GM11168 (cell line): ENCODE measurements around the gene CALML5.

Experiments used
- in situ Hi-C: fragments of 300-500 bp; cut with MboI; formaldehyde crosslinking; loops from one replicate; pipeline ENCODE4 v1.12.0; 2022; ENCODE audit warnings: low sequenced_read_pairs; ENCODE audit not compliant: unreplicated experiment

The CALML5 gene, protein sequence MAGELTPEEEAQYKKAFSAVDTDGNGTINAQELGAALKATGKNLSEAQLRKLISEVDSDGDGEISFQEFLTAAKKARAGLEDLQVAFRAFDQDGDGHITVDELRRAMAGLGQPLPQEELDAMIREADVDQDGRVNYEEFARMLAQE

DNA sequence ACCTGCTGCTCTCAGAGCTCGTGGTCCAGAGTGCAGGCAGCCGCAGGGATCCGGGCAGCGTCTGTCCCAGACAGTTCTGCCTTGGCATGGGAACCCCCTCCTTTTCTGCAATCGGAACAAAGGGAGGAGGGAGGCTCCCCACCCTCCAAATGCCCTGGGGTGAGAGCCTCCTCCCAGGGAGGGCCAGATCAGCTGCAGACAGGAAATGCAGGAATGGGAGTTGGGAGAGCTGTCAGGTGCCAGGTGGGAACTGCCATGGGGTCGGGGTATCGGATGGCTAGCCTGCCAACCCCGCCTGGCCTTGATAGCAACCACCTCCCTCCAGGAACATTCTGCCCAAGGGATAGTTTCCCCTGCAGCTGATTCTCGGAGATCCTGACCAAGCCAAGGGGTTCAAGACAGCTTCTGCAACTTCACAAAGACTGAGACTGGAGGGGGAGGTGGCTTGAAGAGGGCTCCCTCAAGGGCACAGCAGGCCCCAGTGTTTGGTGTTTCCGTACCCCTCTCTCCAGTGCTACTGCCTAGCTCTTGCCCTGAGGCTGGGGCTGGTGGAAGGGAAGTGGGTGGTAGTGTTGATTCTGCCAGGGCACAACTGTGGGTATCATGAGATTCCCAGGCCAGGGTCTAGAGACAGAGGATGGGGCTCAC is at the start of gene CALML5:
Gene CALML5 (minus strand): TSS at position 78 of the 648 bp plus-strand sequence. CDS start 132 bp downstream, outside the sequence.
- in situ Hi-C loops, result no loop called here

DNA sequence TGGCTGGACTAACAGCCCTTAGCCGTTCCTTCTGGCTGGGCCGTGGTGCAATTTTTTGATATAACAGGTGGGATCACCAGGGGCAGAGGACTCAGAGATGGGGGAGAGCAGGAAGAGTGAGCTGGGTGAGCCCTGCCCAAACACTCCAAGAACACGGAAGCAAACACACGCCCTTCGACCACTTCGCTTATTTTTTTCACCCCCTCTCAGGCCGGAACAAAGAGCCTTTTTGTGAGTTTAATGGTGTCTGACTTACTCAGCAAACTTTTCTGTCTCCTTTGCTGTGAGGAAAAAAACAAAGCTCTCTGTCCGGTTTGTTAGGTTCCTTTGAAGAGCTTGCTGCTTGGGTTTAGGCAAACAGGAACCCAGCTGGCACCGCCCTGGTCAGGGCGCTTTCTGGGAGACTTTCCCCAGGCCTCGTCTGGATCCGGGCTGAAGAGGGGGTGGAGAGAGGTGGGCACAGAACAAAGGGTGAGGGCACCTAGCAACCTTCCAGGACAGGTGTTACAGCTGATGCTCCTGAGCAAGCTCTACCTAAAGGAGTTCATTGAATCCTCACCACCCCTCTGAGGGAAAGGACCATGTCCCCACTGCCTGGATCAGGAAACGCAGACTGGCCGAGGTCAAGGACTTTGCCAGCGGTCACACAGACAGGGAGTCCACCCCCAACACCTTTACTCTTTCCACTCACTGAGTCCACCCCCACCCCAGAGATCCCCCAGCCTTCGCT is 48.7 kb upstream of the CALML5 start:
- in situ Hi-C loops, result no loop called here

DNA sequence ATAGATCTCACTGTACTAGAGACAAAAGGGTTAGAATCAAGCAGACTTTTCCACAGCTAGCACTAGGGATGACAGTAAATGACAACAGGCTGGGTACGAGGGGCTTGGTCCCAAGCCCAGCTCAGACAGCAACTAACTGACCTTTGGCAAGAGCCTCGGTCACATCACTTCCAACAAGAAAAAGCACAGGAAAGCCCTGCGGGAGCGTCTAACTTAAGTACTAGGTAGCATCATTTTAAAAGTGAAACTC is 48.2 kb upstream of the CALML5 start:
- in situ Hi-C loops, result no loop called here

DNA sequence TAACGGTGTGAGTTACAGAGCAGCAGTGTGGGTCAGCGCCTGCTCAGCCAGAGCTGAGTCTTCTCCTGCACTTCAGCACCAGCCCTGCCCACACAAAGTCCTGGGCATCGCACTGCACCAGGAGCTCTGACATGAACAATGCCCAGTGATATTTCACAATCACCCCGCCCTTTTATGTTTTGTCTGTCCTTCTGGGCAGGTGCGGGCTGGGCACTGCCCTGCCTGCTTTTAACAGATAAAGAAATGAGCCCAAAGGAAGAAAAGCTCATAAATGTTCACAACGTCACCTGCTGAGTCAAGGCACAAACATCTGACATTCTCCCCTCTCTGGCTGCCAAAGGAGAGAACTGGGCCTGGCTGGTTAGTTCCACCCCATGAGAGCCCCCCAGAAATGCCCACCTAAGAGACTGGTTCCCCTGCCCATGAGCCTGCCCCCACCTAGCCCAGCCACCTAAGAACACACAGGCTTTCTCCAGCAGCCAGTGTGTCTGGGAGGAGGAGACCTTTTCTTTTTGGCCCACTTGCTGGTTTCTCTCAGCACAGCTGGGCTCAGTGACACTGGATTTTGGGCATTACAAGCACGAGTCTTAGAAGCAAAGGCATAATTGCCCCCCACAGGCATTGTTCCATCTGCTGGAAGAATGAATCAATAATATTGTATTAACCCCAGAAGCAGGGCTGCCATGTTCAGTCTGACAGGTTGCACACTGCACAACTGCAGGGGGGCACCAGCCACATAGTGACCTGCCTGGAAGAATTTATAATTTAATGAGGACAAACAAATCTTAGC is 47.7 kb upstream of the CALML5 start:
- in situ Hi-C loops, result no loop called here

DNA sequence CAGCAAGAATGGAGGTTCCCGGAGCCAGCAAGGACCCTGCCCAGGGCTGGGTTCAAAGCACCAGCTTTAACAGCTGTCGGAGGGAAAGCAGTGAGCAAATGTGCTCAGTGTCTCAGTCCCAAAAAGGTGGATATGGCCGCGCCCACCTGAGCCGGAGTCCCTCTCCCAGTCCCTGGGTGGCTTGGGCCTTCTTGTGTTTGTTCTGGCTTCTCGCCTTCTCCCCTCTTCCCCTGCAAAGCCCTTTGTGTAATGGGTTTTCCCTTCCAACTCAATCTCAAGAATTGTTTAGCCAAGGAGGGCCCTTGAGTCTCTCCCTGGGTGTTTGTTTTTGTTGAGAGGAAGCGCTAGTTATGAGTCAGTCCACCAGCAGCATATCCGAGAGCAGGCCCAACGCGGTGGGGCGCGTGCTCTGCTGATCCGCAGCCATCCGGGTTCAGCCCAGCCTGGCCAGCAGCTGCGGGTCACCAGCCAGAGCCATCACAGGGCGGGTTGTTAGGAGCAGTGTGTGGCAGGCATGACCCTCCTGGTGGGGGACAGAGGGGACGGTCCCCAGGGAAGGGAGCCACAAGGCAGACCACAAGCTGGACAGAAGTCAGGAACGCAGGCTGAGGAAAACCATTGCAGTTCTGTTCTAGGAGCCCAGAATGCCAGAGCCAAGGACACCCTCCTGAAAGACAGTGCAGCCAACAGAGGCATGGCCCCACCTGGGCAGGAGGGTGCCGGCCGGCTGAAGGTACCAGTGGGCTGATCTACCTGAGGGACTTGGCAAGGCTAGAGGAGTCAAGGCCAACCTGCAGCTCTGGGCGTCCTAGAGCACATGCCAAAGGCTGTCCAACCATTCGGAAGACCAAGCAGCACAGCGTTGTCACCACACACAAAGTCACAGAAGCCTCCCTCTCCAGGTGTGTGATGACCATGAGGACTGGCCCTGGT is 46.7 kb upstream of the CALML5 start:
- in situ Hi-C loops, result no loop called here

DNA sequence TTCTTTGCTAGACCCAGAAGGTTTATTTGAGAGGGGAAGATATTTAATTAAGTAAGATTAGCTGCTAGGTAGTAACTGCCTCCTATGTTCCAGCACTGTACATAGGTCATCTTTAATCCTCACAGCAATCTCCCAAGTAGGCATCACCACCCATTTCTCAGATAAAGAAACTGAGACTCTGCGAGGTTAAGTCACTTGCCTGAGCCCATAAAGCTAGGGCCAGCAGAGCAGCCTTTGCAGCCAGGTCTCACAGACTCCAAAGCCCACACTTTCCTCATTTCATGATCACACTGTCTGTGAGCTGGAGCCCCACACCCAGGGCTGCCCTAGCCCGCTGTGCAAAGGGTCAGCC is 46.0 kb upstream of the CALML5 start:
- in situ Hi-C loops, result no loop called here

DNA sequence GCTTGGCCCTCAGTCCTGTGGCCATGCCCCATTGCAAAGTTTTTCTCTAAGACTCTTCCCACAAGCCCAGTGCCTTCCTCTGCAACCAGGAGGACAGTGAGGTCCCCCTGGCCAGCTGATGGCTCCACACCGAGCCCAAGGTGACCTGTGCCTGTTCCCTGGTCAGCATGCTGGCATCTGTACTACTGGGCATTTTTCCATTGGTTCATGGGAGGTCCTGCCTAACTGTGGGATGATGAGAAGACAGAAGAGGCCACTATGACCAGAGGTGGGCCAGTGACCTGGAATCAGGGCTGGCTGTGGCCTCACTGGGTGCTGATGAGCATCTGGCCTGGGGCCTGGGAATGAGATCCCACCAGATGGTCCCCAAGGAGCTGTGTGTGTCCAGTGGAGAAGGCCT is 45.6 kb upstream of the CALML5 start:
- in situ Hi-C loops, result no loop called here

DNA sequence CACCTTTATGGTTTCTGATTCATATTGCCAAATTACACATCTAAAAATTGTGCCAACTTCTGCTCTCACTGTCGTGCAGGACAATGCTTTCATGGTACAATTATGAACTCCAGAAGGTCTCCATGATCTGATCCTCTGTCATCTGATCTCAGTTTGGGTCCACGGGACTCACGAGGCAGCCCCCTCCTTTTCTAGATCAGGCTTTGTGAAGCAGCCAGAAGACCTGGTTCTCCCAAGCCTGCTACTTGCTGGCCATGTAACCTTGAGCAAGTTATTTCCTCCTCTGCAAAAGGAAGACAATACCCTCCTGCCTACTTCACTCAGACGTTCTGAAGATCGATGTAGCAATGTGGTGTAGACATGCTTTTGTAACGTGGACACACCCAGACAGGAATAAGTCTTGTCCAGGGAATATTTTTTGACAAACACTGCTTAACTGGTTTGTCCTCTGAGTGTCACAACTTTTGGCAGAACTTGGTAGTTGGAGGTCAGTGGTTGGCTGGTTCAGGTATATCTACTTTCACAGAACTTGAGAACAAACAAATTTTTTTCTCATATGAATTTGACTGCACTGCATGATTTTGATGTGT is 44.9 kb upstream of the CALML5 start:
- in situ Hi-C loops, result no loop called here

DNA sequence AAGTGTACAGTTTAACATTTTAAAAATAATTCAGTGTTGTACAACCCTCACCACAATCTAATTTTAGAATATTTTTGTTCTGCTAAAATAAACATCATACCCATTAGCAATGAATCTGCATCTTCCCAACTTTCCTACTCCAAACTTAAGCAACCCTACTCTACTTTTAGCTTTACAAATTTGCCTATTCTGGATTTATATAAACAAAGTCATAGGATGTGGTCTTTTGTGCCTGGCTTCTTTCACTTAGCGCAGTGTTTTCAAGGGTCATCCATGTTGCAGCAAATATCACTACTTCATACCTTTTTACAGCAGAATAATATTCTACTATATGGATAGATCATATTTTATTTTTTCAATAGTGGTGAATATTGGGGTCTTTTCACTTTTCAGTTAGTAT is 44.3 kb upstream of the CALML5 start:
- in situ Hi-C loops, result no loop called here

DNA sequence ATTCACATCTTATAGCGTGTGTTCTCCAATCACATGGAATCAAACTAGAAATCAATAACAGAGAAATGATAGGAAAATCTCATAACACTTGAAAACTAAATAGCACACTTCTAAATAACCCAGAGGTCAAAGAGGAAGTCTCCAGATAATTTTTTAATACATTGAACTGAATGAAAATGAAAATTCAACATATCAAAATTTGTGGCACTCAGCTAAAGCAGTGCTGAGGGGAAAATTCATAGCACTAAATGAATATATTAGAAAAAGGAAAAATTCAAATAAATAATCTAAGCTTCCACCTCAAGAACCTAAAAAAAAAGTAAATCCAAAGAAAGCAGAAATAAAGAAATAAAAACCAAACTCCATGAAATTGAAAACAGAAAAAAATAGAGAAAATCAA is 42.7 kb upstream of the CALML5 start:
- in situ Hi-C loops, result no loop called here

DNA sequence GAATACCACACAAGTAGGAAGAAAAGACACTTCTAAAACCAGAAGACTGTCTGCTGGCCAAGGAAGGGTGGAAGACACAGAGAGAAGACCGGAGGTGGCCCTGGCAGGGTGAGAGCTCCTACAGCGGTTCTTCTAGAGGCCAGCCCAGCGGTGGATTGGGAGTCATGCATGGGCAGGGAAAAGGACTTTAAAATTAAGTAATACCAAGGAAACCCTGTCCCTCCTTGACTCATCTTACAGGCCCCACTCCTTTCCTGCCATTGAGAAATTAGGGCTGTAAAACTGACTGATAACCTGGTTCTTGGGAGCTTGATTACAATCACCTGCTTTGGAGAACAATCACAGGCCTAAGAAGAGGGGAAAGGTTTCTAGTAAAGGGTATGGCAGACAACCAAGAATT is 41.5 kb upstream of the CALML5 start:
- in situ Hi-C loops, result no loop called here

DNA sequence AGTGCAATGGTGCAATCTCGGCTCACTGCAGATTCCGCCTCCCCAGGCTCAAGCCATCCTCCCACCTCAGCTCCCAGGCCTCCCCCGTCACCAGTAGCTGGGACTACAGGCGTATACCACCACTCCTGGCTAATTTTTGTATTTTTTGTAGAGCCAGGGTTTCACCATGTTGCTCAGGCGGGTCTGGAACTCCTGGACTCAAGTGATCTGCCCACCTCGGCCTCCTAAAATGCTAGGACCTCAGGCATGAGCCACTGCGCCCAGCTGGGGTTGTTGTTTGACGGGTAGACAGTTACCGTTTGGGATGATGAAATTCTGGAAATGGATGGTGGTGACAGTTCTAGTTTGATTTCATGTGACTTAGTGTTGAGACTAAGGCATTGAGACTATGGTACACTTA is 40.7 kb upstream of the CALML5 start:
- in situ Hi-C loops, result no loop called here

DNA sequence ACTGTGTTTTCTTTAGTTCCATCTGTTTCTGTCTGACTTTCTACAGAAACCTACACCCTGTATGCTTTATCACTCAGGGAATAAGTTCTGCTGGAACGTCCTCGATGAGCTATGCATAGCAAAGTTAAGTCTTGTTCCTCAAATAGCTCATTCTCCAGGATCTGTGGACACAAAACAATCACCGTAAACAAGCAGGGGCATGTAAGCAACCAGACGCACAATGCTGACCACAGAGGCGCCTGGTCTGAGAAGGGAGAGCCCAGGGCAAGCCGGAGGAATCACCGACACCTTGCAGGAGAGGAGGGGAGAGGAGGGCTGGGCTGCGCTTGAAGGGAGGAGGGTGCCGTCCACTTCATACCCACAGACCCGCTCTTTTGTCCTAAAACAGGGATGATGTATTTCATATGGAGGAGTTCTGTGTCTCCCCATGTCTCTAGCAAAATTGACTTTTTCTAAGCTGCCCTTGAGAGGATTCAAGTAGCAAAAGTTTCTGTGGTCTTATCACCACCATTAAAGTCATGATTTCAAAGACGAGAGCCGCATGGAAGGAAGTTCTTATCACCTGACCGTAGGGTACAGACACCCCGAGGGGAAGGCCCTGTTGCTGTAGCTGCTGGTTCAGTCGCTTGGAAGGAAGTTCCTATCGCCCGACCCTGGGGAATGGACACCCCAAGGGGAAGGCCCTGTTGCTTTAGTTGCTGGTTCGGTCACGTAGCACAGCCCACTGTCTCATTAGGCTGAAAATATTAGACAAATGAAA is 39.7 kb upstream of the CALML5 start:
- in situ Hi-C loops, result no loop called here

DNA sequence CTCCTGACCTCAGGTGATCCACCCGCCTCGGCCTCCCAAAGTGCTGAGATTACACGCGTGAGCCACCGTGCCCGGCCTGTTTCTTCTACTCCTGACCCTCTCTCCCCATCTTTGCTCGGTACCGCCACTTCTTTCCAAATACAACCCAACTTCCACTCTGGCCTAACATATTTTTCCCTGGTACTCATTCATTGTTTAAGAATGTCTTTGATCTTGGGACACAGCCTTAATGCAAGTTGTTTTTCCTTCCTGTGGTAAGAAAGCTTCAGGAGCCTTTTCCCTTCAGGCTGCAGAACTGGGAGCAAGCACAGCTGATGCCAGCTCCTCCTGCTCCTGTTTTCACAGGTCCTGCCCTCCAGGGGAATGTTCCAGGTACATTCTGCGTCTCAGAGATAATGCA is 39.1 kb upstream of the CALML5 start:
- in situ Hi-C loops, result no loop called here

DNA sequence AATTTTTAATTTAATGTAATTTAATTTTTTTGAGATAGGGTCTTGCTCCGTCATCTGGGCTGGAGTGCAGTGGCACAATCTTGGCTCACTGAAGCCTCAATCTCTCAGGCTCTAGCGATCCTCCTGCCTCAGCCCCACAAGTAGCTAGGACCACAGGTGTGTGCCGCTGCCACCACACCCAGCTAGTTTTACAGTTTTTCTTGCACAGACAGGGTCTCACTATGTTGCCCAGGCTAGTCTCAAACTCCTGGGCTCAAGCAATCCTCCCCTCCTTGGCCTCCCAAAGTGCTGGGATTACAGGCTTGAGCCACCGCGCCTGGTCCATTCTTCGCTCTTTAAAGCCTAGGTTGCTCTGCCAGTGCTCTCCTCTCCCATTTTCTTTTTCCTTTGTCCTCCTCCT is 38.3 kb upstream of the CALML5 start:
- in situ Hi-C loops, result no loop called here

DNA sequence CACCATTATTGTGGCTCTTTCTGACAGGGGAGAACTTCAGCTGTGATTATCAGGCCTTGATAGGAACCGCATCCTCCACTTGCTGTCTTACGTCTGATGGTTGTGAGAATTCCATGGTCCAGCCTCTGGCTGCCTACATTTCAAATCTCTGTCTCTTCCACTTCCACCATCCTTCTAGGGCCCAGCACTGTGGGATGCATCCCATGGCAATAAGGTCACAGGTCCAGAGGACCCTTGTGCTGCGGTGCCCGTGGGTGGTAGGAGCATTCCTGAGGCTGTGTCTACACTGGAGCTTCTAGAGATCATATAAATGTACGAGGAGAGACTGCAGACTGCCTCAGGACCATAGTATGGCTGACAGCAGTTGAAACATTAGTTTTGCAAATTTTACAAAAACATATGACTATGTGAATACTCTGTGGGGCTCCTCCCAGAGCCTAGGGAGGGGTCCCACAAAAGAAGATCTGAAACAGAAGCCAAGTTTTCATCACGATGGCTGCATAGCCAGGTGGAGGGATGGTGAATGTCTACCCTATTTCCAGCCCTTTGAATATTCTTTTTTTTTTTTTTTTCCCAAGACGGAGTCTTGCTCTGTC is 37.2 kb upstream of the CALML5 start:
- in situ Hi-C loops, result no loop called here

DNA sequence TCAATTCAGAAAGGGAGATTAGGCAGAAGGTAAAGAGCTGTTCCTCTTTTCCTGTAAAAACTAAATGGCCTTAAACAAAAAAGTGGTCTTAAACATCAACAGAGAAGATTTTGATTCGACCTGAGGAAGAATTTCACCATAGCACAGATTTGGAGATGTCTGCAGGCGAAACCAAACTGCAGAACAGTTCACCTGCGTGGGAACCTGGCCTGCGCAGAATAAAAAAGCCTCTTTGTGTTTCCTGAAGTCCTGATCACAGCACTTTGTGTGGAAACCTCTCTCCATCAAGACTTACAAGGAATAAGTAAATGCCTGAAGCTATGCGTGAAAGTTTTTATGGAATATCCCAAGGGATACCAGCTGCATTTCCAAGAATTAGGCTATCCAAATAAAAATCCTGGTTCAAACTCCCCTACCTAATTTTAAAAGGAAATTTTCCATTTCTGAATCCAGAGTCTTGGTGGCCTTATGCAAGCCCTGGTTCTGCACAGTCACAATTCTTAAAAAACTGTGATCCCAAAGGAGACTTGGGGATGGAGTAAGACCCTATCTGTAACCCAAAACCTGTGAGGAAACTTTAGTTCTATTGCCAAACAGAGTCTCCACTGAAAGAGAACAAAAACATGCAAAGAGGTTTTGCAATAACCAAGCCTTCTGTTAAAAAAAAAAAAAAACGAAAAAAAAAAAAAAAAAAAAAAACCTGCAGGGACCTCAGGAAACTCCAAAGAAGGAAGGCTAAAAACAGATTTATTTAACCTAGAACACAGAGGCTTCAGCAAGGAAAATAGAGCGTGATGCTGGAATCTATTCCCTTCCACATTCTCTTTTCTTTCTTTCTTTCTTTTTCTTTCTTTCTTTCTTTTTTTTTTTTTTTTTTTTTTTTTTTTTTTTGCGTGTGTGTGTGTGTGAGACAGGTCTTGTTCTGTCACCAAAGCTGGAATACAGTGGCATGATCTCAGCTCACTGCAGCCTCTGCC is 35.8 kb upstream of the CALML5 start:
- in situ Hi-C loops, result no loop called here
